Measurements from ENCODE around the gene MOCS2.

The MOCS2 gene

GRCh38 chr5:53095217-53095616 is 14.3 kb downstream of the MOCS2 start:
- no peak for DNase-seq (ENCODE audit: low read depth, low spot score)

- no peak for DNase-seq (ENCODE audit: low read depth, low spot score)
These were observed 17.3 kb downstream of the MOCS2 start for GRCh38 chr5:53092242-53092641.

GRCh38 chr5:53091289-53091688 is 18.3 kb downstream of the MOCS2 start:
- DNase-seq (ENCODE audit: low read depth, low spot score): no peak

- no peak for DNase-seq (ENCODE audit: low read depth, low spot score)
These were observed 19.3 kb downstream of the MOCS2 start for GRCh38 chr5:53090229-53090628.

GRCh38 chr5:53089481-53089991 is 20.0 kb downstream of the MOCS2 start:
- no peak for DNase-seq (ENCODE audit: low read depth, low spot score)

- no peak for DNase-seq (ENCODE audit: low read depth, low spot score)
These were observed 21.9 kb downstream of the MOCS2 start for GRCh38 chr5:53087621-53088121.

- no peak for DNase-seq (ENCODE audit: low read depth, low spot score)
These were observed 22.4 kb downstream of the MOCS2 start for GRCh38 chr5:53087171-53087570.

- DNase-seq (ENCODE audit: low read depth, low spot score): no peak
These were observed 24.9 kb downstream of the MOCS2 start for GRCh38 chr5:53084546-53085255.

- no peak for DNase-seq (ENCODE audit: low read depth, low spot score)
These were observed 25.6 kb downstream of the MOCS2 start for GRCh38 chr5:53083927-53084326.

- DNase-seq (ENCODE audit: low read depth, low spot score): no peak
These were observed 29.3 kb downstream of the MOCS2 start for GRCh38 chr5:53080271-53080670.

GRCh38 chr5:53076014-53076583 is 33.5 kb downstream of the MOCS2 start:
- DNase-seq (ENCODE audit: low read depth, low spot score): no peak

- no peak for DNase-seq (ENCODE audit: low read depth, low spot score)
These were observed 36.2 kb downstream of the MOCS2 start for GRCh38 chr5:53073348-53073747.

- no peak for DNase-seq (ENCODE audit: low read depth, low spot score)
These were observed 37.8 kb downstream of the MOCS2 start for GRCh38 chr5:53071738-53072137.

- DNase-seq (ENCODE audit: low read depth, low spot score): no peak
These were observed 38.3 kb downstream of the MOCS2 start for GRCh38 chr5:53071298-53071697.

- DNase-seq (ENCODE audit: low read depth, low spot score): no peak
These were observed 39.9 kb downstream of the MOCS2 start for GRCh38 chr5:53069626-53070025.

- no peak for DNase-seq (ENCODE audit: low read depth, low spot score)
These were observed 41.2 kb downstream of the MOCS2 start for GRCh38 chr5:53068291-53068836.

- DNase-seq (ENCODE audit: low read depth, low spot score): no peak
These were observed 41.9 kb downstream of the MOCS2 start for GRCh38 chr5:53067641-53068040.

- DNase-seq (ENCODE audit: low read depth, low spot score): no peak
These were observed 43.5 kb downstream of the MOCS2 start for GRCh38 chr5:53066088-53066487.

- DNase-seq (ENCODE audit: low read depth, low spot score): no peak
These were observed 45.8 kb downstream of the MOCS2 start for GRCh38 chr5:53063791-53064190.

- DNase-seq (ENCODE audit: low read depth, low spot score): no peak
These were observed 46.4 kb downstream of the MOCS2 start for GRCh38 chr5:53063176-53063575.

GRCh38 chr5:53059281-53059680 is 50.3 kb downstream of the MOCS2 start:
- no peak for DNase-seq (ENCODE audit: low read depth, low spot score)

- DNase-seq (ENCODE audit: low read depth, low spot score): no peak
These were observed 54.2 kb downstream of the MOCS2 start for GRCh38 chr5:53055365-53055764.

GRCh38 chr5:53053364-53053763 is 56.2 kb downstream of the MOCS2 start:
- no peak for DNase-seq (ENCODE audit: low read depth, low spot score)
